SU-DHL-6 (cell line): ENCODE results near the gene ZNF391.

Experiments used
- EZH2phosphoT487 ChIP-seq: fragments of 200-600 bp; sonication (generic), shearing (Covaris generic); conservative IDR thresholded peaks from 2 replicates; pipeline ENCODE4 v1.6.1; 2018; ENCODE audit warnings: mild to moderate bottlenecking, antibody characterized with exemption, low read length, moderate library complexity, mixed read lengths
- TF ChIP-seq, protein P1 (sequence below): fragments of 200-600 bp; sonication (generic); IDR thresholded peaks from one replicate; pipeline ENCODE4 v1.5.1; 2017; ENCODE audit warnings: antibody characterized with exemption, mild to moderate bottlenecking, low read length, moderate library complexity; ENCODE audit not compliant: insufficient read depth, poor library complexity, severe bottlenecking

GRCh38 chr6:27375613-27376079, 12.9 kb upstream of the ZNF391 start:
- TF ChIP-seq, protein P1, sequence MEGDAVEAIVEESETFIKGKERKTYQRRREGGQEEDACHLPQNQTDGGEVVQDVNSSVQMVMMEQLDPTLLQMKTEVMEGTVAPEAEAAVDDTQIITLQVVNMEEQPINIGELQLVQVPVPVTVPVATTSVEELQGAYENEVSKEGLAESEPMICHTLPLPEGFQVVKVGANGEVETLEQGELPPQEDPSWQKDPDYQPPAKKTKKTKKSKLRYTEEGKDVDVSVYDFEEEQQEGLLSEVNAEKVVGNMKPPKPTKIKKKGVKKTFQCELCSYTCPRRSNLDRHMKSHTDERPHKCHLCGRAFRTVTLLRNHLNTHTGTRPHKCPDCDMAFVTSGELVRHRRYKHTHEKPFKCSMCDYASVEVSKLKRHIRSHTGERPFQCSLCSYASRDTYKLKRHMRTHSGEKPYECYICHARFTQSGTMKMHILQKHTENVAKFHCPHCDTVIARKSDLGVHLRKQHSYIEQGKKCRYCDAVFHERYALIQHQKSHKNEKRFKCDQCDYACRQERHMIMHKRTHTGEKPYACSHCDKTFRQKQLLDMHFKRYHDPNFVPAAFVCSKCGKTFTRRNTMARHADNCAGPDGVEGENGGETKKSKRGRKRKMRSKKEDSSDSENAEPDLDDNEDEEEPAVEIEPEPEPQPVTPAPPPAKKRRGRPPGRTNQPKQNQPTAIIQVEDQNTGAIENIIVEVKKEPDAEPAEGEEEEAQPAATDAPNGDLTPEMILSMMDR, result no peak
- no peak for TF ChIP-seq EZH2phosphoT487
